Ureter (tissue), 1 donor: Measurements from ENCODE around the gene ADAMTS2. TPM values are rescaled to one million over a fixed set of nuclear protein-coding genes. Genes with fewer than 3 reads are reported as not detected.

ENCODE experiments used
- DNase-seq: peaks from one replicate; pipeline ENCODE4 v3.0.0-alpha.2; 2020; ENCODE audit warnings: low spot score
- total RNA-seq: library from RNA; stranded (reverse); gene quantifications from one replicate; pipeline ENCODE4 v1.2.4, GENCODE V29; 2023
- donor health status: DM: yes; HTN: yes; CAD: no.

The ADAMTS2 gene
- total RNA-seq, 1 donor from 2014 or later: 13.3 TPM

- peak; percentile 38 for DNase-seq
Measured at GRCh38 chr5:179124853-179125788, 220.1 kb downstream of the ADAMTS2 start.

GRCh38 chr5:179124273-179124852 is 220.9 kb downstream of the ADAMTS2 start:
- no peak for DNase-seq

GRCh38 chr5:179123491-179124272 is 221.6 kb downstream of the ADAMTS2 start:
- DNase-seq: peak; percentile 36

- DNase-seq: peak; percentile 31
Measured at GRCh38 chr5:179123109-179123426, 222.2 kb downstream of the ADAMTS2 start.

- DNase-seq: peak; percentile 25
Measured at GRCh38 chr5:179122411-179123108, 222.7 kb downstream of the ADAMTS2 start.

GRCh38 chr5:179121667-179122111 is 223.6 kb downstream of the ADAMTS2 start:
- peak; percentile 34 for DNase-seq

GRCh38 chr5:179120951-179121666 is 224.2 kb downstream of the ADAMTS2 start:
- DNase-seq: peak; percentile 14

GRCh38 chr5:179120421-179120861 is 224.8 kb downstream of the ADAMTS2 start:
- DNase-seq: peak; percentile 34

- DNase-seq: peak; percentile 35
Measured at GRCh38 chr5:179119415-179120170, 225.7 kb downstream of the ADAMTS2 start.

- DNase-seq: peak; percentile 12
Measured at GRCh38 chr5:179118756-179119414, 226.4 kb downstream of the ADAMTS2 start.

GRCh38 chr5:179118338-179118737 is 226.9 kb downstream of the ADAMTS2 start:
- no peak for DNase-seq

GRCh38 chr5:179115845-179116524 is 229.3 kb downstream of the ADAMTS2 start:
- DNase-seq: no peak

GRCh38 chr5:179115307-179115706 is 230.0 kb downstream of the ADAMTS2 start:
- peak; percentile 26 for DNase-seq

GRCh38 chr5:179114756-179115155 is 230.5 kb downstream of the ADAMTS2 start:
- no peak for DNase-seq

GRCh38 chr5:179113945-179114641 is 231.2 kb downstream of the ADAMTS2 start:
- DNase-seq: peak; percentile 8

GRCh38 chr5:179113143-179113530 is 232.1 kb downstream of the ADAMTS2 start:
- no peak for DNase-seq

- no peak for DNase-seq
Measured at GRCh38 chr5:179112469-179113142, 232.7 kb downstream of the ADAMTS2 start.
